Measurements from ENCODE around the gene ESPNL.
A peak's percentile ranks its signal among the peaks of the same experiment; 100 is the strongest.

Gene ESPNL

GRCh38 chr2:238130696-238131628 is 30.8 kb downstream of the ESPNL start:
- no peak for DNase-seq

GRCh38 chr2:238131761-238132462 is 31.8 kb downstream of the ESPNL start:
- no peak for DNase-seq

- DNase-seq: no peak
These were observed 32.6 kb downstream of the ESPNL start for GRCh38 chr2:238132463-238133450.

GRCh38 chr2:238133499-238134392 is 33.6 kb downstream of the ESPNL start:
- DNase-seq: no peak

GRCh38 chr2:238134393-238134785 is 34.2 kb downstream of the ESPNL start:
- no peak for DNase-seq

GRCh38 chr2:238135601-238136150 is 35.5 kb downstream of the ESPNL start:
- DNase-seq: no peak

GRCh38 chr2:238136820-238137537 is 36.8 kb downstream of the ESPNL start:
- peak; percentile 40 for DNase-seq

GRCh38 chr2:238137885-238138284 is 37.7 kb downstream of the ESPNL start:
- no peak for DNase-seq

GRCh38 chr2:238138331-238139195 is 38.4 kb downstream of the ESPNL start, which contains the start of gene KLHL30:
Gene KLHL30 (plus strand): TSS chr2:238138668. CDS start chr2:238140755, 2,087 bp downstream.
- DNase-seq: no peak

- DNase-seq: no peak
These were observed 39.3 kb downstream of the ESPNL start for GRCh38 chr2:238139196-238140039.

- no peak for DNase-seq
These were observed 39.9 kb downstream of the ESPNL start for GRCh38 chr2:238140040-238140439.

- no peak for DNase-seq
These were observed 40.8 kb downstream of the ESPNL start for GRCh38 chr2:238140721-238141540.

- DNase-seq: peak; percentile 59
These were observed 41.6 kb downstream of the ESPNL start for GRCh38 chr2:238141541-238142318.

GRCh38 chr2:238142382-238143205 is 42.5 kb downstream of the ESPNL start:
- peak; percentile 14 for DNase-seq

- peak; percentile 67 for DNase-seq
These were observed 43.3 kb downstream of the ESPNL start for GRCh38 chr2:238143239-238143951.
